Muscle of back (tissue), 11 donors: ENCODE data around the gene FOXE1. TPM values are rescaled to one million over a fixed set of nuclear protein-coding genes. Genes with fewer than 3 reads are reported as not detected.

Source experiments
- DNase-seq, 3 donors: peaks; one replicate each; pipeline versions ENCODE4 v3.0.0 to v3.0.0-alpha.2; 2013
- polyA plus RNA-seq, 10 donors: library from polyadenylated mRNA; unstranded; fragments of 120-200 nt; gene quantifications; one replicate each; pipeline ENCODE4 v1.2.1, GENCODE V29; 2013; ENCODE audit not compliant: insufficient read length in 10 of 10

The FOXE1 gene
- polyA plus RNA-seq, 10 donors = 0.07 TPM; not detected in 9

GRCh38 chr9:97848215-97848479, 4.9 kb upstream of the FOXE1 start:
- no peak for DNase-seq

DNA sequence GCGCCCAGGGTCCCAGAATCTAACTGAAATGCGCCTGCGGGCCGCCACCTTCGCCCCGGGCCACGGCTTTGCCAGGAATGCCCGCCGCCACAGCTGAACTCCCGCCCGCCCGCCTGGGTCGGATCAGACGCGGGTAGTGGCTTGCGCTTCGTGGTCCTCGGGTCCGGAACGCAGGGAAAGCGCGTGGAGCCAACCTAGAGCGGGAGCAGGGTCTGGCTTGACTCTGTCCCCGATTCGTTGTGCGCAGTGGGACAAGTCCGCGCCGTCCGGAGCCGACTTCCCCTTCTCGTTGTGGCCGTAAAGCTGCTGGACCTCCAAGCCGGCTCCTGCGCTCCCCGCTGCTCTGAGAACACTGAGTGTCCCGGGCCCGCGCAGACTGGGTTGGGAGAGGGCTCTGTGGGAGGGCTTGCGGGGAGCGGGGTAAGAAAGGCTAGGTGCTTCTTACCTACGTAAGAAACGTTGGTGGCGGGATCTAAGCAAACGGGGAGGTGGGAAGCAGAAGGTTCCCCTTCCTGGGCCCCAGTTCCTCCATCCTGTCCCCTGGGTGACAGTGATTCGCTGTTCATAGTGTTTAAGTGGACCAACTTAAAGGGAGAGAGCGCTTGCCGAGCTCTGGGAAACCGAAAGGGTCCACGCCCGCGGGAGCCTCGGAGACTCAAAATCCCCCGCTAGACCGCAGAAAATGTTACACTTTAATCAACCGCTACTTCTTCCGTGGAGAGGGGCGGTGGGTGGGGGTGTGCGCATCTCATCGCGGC, 4.4 kb upstream of the FOXE1 start:
- DNase-seq = no peak

GRCh38 chr9:97849980-97850379, 3.0 kb upstream of the FOXE1 start:
- no peak for DNase-seq

DNA sequence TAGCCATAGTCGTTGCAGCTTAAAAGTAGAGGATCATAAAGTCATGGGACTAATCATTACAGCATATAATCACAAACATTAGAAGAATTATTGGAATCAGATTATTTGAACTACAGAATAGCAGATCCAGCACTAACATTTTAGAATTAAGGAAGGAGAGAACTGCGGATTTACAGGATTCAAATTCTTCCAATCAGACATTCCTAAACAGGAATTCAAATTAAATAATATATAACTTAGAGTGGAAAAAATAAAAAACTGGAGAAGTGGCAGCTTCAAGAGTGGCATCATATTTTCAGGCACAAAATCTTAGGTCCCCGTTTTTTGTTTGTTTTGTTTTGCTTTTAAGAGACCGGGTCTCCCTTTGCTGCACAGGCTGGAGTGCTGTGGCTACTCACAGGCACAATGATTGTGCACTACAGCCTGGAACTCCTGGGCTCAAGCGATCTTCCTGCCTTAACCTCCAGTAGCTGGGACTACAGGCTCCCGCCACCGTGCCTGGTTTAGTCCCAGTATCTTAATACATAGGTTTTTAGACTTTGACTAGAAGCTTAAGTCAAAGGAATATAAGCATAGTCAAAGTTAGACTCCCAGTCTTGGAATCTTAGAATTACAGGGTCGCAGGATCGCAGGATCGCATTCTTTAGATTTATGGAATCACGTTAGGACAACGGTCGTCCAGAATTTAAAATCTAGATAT, 2.1 kb upstream of the FOXE1 start:
- DNase-seq = no peak

GRCh38 chr9:97851446-97851883, 1.6 kb upstream of the FOXE1 start:
- DNase-seq = no peak

- no peak for DNase-seq
Observed at GRCh38 chr9:97852001-97852398, 1.0 kb upstream of the FOXE1 start.

- DNase-seq = no peak
Observed at GRCh38 chr9:97852399-97853055, 499 bp upstream of the FOXE1 start.

GRCh38 chr9:97853844-97854695, 1.0 kb downstream of the FOXE1 start:
- peak in 2 of 3 donors; percentile 30 to 48 for DNase-seq

DNA sequence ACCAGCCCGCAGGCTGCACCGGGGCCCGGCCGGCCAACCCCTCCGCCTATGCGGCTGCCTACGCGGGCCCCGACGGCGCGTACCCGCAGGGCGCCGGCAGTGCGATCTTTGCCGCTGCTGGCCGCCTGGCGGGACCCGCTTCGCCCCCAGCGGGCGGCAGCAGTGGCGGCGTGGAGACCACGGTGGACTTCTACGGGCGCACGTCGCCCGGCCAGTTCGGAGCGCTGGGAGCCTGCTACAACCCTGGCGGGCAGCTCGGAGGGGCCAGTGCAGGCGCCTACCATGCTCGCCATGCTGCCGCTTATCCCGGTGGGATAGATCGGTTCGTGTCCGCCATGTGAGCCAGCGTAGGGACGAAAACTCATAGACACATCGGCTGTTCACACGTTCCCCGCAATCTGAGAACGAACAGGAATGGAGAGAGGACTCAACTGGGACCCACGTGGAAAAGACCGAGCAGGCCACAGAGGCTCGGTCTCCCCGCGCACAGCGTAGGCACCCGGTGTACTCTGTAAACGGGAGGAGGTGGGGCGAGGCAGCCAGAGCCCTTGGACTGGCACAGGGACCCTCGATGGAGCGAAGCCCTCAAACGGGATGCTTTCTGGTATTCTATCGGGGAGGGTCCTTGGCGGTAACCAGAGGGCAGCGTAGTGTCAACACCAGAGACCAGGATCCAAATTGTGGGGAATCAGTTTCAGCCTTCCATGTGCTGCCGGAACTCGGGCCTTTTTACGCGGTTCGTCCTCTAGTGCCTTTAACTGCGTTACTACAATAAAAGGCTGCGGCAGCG, 1.9 kb downstream of the FOXE1 start:
- no peak for DNase-seq

- DNase-seq = no peak
Observed at GRCh38 chr9:97855486-97855875, 2.5 kb downstream of the FOXE1 start.

- no peak for DNase-seq
Observed at GRCh38 chr9:97855899-97856298, 2.9 kb downstream of the FOXE1 start.

DNA sequence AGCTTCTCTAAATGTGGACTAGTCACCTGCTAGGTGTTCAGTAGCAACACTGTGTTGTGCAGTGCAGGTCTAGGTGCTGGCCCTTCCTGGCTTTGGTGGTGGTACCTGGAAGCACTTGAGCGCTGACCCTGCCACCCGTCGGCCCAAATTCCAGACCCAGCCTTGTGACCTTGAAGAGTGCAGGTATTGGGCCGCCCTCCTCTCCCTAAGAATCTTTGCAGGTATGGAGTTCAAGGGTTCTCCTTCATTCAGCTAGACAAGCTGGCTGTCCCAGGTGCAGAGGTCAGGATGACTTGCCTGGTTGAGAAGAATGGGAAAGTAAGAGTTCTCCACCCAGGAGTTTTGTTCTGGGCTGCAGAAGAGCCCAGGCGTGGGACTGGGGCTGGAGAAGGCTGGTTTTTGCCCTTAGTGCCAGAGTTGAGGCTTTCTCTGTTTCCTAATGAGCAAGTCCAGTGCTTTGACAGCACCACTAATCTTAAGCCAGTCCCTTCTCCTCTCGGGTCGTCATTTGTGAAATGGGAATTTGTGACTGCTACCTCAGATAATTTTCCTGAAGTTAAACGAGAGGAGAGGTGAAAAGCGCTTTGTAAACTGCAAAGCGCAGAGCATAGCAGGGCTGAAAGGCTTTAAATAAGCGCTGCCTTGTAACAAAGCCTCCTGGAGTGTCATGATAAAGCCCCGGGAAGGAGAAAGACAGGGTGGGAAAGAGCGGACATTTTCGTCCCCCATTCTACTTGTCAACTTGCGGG, 4.0 kb downstream of the FOXE1 start:
- DNase-seq = no peak

DNA sequence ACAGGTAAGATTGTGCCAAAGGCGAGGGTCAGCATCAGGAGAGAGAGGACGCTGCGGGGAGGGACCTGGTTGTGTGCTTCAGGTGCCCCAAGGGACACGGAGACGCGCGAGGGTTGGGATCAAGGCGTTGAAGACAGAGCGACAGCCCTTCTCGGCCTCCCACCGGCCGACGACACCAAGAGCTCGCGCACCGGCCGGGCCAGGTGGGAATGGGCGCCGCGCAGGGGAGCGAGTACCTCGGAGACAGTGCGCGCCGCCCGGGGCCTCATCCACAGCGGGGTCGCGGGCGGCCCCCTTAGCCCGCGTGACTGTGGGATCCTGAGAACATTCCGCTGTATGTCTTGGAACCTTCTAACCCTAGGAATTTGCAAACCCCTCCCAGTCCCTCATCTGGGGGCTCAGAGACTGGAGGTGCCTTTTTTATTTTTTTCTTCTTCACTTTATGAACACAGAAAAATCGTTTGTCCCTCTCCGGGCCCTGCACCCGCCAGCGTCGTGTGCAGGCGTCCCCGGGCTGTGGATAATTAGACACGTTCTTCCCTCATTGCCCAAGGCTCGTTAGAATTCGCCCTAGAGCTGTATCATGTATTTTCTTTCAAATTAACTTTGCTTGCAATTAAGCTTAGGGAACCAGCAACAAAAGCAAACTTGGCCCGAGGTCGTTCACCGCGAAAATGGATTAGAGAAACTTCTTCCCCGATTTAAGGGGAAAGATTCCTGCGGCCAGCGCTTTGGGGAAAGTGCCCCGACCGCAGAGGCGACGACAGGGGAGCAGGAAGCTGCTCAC, 4.8 kb downstream of the FOXE1 start:
- no peak for DNase-seq

GRCh38 chr9:97858393-97858713, 5.3 kb downstream of the FOXE1 start:
- no peak for DNase-seq

GRCh38 chr9:97858826-97859225, 5.8 kb downstream of the FOXE1 start:
- DNase-seq = no peak

DNA sequence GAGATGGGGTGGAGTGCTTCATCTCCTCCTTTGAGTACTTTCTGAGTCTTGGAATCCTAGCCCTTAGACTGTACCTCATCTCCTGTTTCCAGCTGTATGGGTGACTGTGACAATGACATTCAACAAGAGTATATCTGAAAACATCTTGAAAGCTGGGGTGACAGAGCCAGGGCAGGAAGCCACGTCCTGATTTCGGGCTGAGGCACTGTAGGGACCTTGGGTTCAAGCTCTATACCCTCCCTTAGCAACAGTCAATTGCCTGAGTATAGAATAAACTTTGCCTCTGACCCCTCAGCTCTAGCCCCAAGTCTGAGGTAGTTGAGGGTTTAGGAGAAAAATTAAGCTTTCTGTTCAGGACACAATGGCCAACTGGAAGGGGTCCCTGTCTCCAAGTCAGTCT, 6.3 kb downstream of the FOXE1 start:
- no peak for DNase-seq

GRCh38 chr9:97860451-97861147, 7.6 kb downstream of the FOXE1 start:
- DNase-seq = no peak

DNA sequence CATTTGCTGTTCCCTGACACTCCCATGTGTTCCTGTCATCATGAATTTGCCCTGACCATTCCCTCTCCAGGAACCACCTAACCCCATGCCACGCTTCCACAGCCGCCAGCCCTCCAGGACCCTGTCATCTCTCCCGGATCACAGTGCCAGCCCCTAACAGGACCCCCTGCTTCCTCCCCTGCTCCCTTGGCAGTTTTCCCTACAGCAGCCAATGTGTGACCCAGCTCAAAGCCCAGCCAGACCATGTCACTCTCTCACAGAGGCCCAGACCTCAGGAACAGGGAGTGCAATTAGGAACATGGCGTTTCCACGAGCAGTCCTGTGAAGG, 8.1 kb downstream of the FOXE1 start:
- DNase-seq = no peak

- DNase-seq = no peak
Observed at GRCh38 chr9:97863314-97863713, 10.3 kb downstream of the FOXE1 start.

GRCh38 chr9:97864396-97864795, 11.4 kb downstream of the FOXE1 start:
- DNase-seq = no peak
